H1 (cell line): ENCODE data around the gene E2F8. TPM values are rescaled to one million over a fixed set of nuclear protein-coding genes. Genes with fewer than 3 reads are reported as not detected.

Experiments
- CTCF ChIA-PET: fragments of 300-600 bp; sonication (Branson Sonifier 250); formaldehyde crosslinking; loops from one replicate; lab custom pipeline; 2021; ENCODE audit not compliant: partially characterized antibody; lab: Charles Lee
- POLR2A ChIA-PET: fragments of 300-600 bp; sonication (Branson Sonifier 250); formaldehyde crosslinking; loops from one replicate; lab custom pipeline; 2021; ENCODE audit warnings: inconsistent platforms; ENCODE audit not compliant: partially characterized antibody; lab: Charles Lee
- DNase-seq, 2 experiments: peaks; one replicate each; pipeline versions ENCODE4 v3.0.0 to v3.0.0-alpha.2; 2010 to 2022; ENCODE audit warnings: low spot score in 2 of 2, low read depth in 1 of 2, mixed read lengths in 1 of 2
- FAIRE-seq: peaks from 2 replicates; lab custom pipeline; 2011; peaks lifted over from hg19 to GRCh38; lab: Jason Lieb, UNC
- H2AFZ ChIP-seq: 2 replicates; pipeline ENCODE4 v1.8.1; 2012; ENCODE audit warnings: low read length, inconsistent platforms
- H2AK5ac ChIP-seq: 2 replicates; pipeline ENCODE4 v1.6.1; 2013; ENCODE audit warnings: low read depth, low read length
- H2BK120ac ChIP-seq: replicated peaks from 2 replicates; pipeline ENCODE3; 2013; ENCODE audit warnings: low read depth, low read length, inconsistent platforms
- H2BK12ac ChIP-seq: 2 replicates; pipeline ENCODE4 v1.6.1; 2013; ENCODE audit warnings: low read depth, low read length
- H2BK15ac ChIP-seq: 2 replicates; pipeline ENCODE4 v1.6.1; 2013; ENCODE audit warnings: low read length
- H2BK20ac ChIP-seq: 2 replicates; pipeline ENCODE4 v1.6.1; 2013; ENCODE audit warnings: low read length
- H2BK5ac ChIP-seq: 2 replicates; pipeline ENCODE4 v1.6.1; 2013; ENCODE audit warnings: low read depth, low read length
- H3K14ac ChIP-seq: 2 replicates; pipeline ENCODE4 v1.6.1; 2013; ENCODE audit warnings: inconsistent platforms; ENCODE audit not compliant: insufficient read length
- H3K18ac ChIP-seq: 2 replicates; pipeline ENCODE4 v1.6.1; 2013; ENCODE audit warnings: low read length; ENCODE audit errors: extremely low read depth
- H3K23ac ChIP-seq: 2 replicates; pipeline ENCODE4 v1.6.1; 2013; ENCODE audit warnings: inconsistent platforms; ENCODE audit not compliant: insufficient read length
- H3K23me2 ChIP-seq: 2 replicates; pipeline ENCODE4 v1.6.1; 2013; ENCODE audit warnings: low read depth, low read length
- H3K27ac ChIP-seq: 2 replicates; pipeline ENCODE4 v1.6.1; 2011; ENCODE audit warnings: low read depth, low read length, inconsistent platforms
- H3K27me3 ChIP-seq, 4 experiments: replicated peaks in 1 of 4; 1 replicate in 1 of 4; 2 replicates in 3 of 4; pipeline versions ENCODE4 v1.6.1 to v1.8.1; 2011 to 2013; ENCODE audit warnings: low read length in 3 of 4, mild to moderate bottlenecking in 3 of 4, inconsistent platforms in 2 of 4, mixed read lengths in 2 of 4, moderate library complexity in 1 of 4; ENCODE audit not compliant: control insufficient read depth in 3 of 4, insufficient read depth in 3 of 4; ENCODE audit errors: extremely low read depth in 1 of 4
- H3K36me3 ChIP-seq, 4 experiments: 2 replicates each; pipeline versions ENCODE4 v1.6.1 to v1.8.1; 2011 to 2013; ENCODE audit warnings: mild to moderate bottlenecking in 4 of 4, low read length in 3 of 4, moderate library complexity in 2 of 4, control low read depth in 1 of 4, inconsistent platforms in 1 of 4; ENCODE audit not compliant: insufficient read depth in 4 of 4, control insufficient read depth in 2 of 4
- H3K4ac ChIP-seq: replicated peaks from 2 replicates; pipeline ENCODE3; 2013; ENCODE audit warnings: low read length, low read depth, mixed read lengths, inconsistent platforms; ENCODE audit not compliant: insufficient read length
- H3K4me1 ChIP-seq, 4 experiments: replicated peaks in 1 of 4; 1 replicate in 1 of 4; 2 replicates in 3 of 4; pipeline versions ENCODE4 v1.6.1 to v1.8.1; 2011 to 2013; ENCODE audit warnings: low read length in 3 of 4, inconsistent platforms in 2 of 4, mixed read lengths in 1 of 4; ENCODE audit not compliant: insufficient read depth in 4 of 4, control insufficient read depth in 3 of 4
- H3K4me2 ChIP-seq, 2 experiments: 2 replicates each; pipeline versions ENCODE4 v1.6.1 to v1.8.1; 2011 to 2013; ENCODE audit warnings: low read depth in 2 of 2, low read length in 2 of 2, control low read depth in 1 of 2, inconsistent platforms in 1 of 2, mild to moderate bottlenecking in 1 of 2; ENCODE audit not compliant: insufficient read depth in 1 of 2
- H3K4me3 ChIP-seq, 4 experiments: fragments of 200-600, 300-600 bp in 1 of 4; sonication (generic), shearing (Covaris generic), sonication (Bioruptor Twin) in 1 of 4; 2 replicates each; pipeline versions ENCODE4 v1.5.1 to v1.8.1; 2011 to 2016; ENCODE audit warnings: low read length in 4 of 4, low read depth in 3 of 4, control low read depth in 2 of 4, inconsistent platforms in 2 of 4, mild to moderate bottlenecking in 2 of 4, mixed read lengths in 1 of 4, moderate library complexity in 1 of 4; ENCODE audit not compliant: insufficient read depth in 2 of 4; ENCODE audit errors: extremely low read depth in 1 of 4
- H3K56ac ChIP-seq: replicated peaks from 2 replicates; pipeline ENCODE3; 2013; ENCODE audit warnings: low read depth, mild to moderate bottlenecking, mixed read lengths, low read length, inconsistent platforms; ENCODE audit not compliant: insufficient read length
- H3K79me1 ChIP-seq: 2 replicates; pipeline ENCODE4 v1.6.1; 2013; ENCODE audit warnings: low read depth, low read length, control low read depth
- H3K79me2 ChIP-seq, 2 experiments: 2 replicates each; pipeline versions ENCODE4 v1.6.1 to v1.8.1; 2012 to 2013; ENCODE audit warnings: low read length in 2 of 2, mild to moderate bottlenecking in 2 of 2, inconsistent platforms in 1 of 2; ENCODE audit not compliant: insufficient read depth in 2 of 2, control insufficient read depth in 1 of 2
- H3K9ac ChIP-seq, 4 experiments: replicated peaks in 1 of 4; 1 replicate in 1 of 4; 2 replicates in 3 of 4; pipeline versions ENCODE4 v1.6.1 to v1.8.1; 2011 to 2013; ENCODE audit warnings: low read depth in 3 of 4, low read length in 3 of 4, control low read depth in 2 of 4, mild to moderate bottlenecking in 2 of 4, moderate library complexity in 2 of 4, inconsistent platforms in 1 of 4; ENCODE audit errors: extremely low read depth in 1 of 4
- H3K9me3 ChIP-seq, 2 experiments: 2 replicates each; pipeline versions ENCODE4 v1.6.1 to v1.8.1; 2012 to 2013; ENCODE audit warnings: mild to moderate bottlenecking in 2 of 2, moderate library complexity in 2 of 2, control low read depth in 1 of 2, inconsistent platforms in 1 of 2, low read depth in 1 of 2, low read length in 1 of 2, mixed read lengths in 1 of 2; ENCODE audit not compliant: insufficient read depth in 2 of 2
- H4K20me1 ChIP-seq, 2 experiments: replicated peaks in 1 of 2; 2 replicates each; pipeline versions ENCODE3 to v1.8.1; 2011 to 2013; ENCODE audit warnings: inconsistent platforms in 2 of 2, low read length in 2 of 2, mild to moderate bottlenecking in 1 of 2; ENCODE audit not compliant: insufficient read depth in 2 of 2, control insufficient read depth in 1 of 2
- H4K5ac ChIP-seq: 2 replicates; pipeline ENCODE4 v1.6.1; 2013; ENCODE audit warnings: low read length, low read depth, mixed read lengths, inconsistent platforms; ENCODE audit not compliant: insufficient read length
- H4K8ac ChIP-seq: 2 replicates; pipeline ENCODE4 v1.8.0; 2013; ENCODE audit warnings: mild to moderate bottlenecking, moderate library complexity, low read length, inconsistent platforms; ENCODE audit not compliant: insufficient read depth; ENCODE audit errors: extremely low read depth
- H4K91ac ChIP-seq: replicated peaks from 2 replicates; pipeline ENCODE3; 2013; ENCODE audit warnings: low read length, mixed read lengths, inconsistent platforms; ENCODE audit not compliant: insufficient read length
- CTBP2 ChIP-seq: IDR thresholded peaks from 2 replicates; pipeline ENCODE4 v1.7.0; 2011; ENCODE audit warnings: borderline replicate concordance, mild to moderate bottlenecking, moderate library complexity, mixed read lengths, low read length; ENCODE audit not compliant: insufficient read depth, insufficient read length
- GABPA ChIP-seq: IDR thresholded peaks from 2 replicates; pipeline ENCODE4 v1.6.1; 2011; ENCODE audit warnings: mild to moderate bottlenecking, low read length, moderate library complexity, borderline replicate concordance; ENCODE audit not compliant: insufficient read depth
- KDM4A ChIP-seq: IDR thresholded peaks from one replicate; pipeline ENCODE4 v1.7.1; 2012; ENCODE audit warnings: low read depth, mild to moderate bottlenecking, moderate library complexity, low read length, inconsistent platforms; ENCODE audit not compliant: severe bottlenecking
- NANOG ChIP-seq: IDR thresholded peaks from 2 replicates; pipeline ENCODE4 v1.6.1; 2011; ENCODE audit warnings: low read length, low read depth, mild to moderate bottlenecking, inconsistent platforms; ENCODE audit not compliant: insufficient read depth, poor library complexity, severe bottlenecking
- POLR2A ChIP-seq, 2 experiments: IDR thresholded peaks; 1 replicate in 1 of 2; 2 replicates in 1 of 2; pipeline ENCODE4 v1.6.1; 2011; ENCODE audit warnings: low read depth in 2 of 2, low read length in 2 of 2, mild to moderate bottlenecking in 2 of 2; ENCODE audit errors: control extremely low read depth in 1 of 2
- SIRT6 ChIP-seq: IDR thresholded peaks from one replicate; pipeline ENCODE4 v1.7.1; 2012; ENCODE audit warnings: low read length, inconsistent platforms
- SIX5 ChIP-seq: IDR thresholded peaks from 2 replicates; pipeline ENCODE4 v1.6.1; 2011; ENCODE audit warnings: mild to moderate bottlenecking, low read depth, low read length
- TBP ChIP-seq: IDR thresholded peaks from 2 replicates; pipeline ENCODE4 v1.6.1; 2011; ENCODE audit warnings: low read depth, low read length, improper control_type of control experiment
- TCF12 ChIP-seq: IDR thresholded peaks from 2 replicates; pipeline ENCODE4 v1.6.1; 2011; ENCODE audit warnings: low read depth, mild to moderate bottlenecking, low read length
- WGBS, 2 experiments: shearing (Covaris generic) in 1 of 2; methylation state at CpG; one replicate each; pipeline versions ENCODE4 v1.1.6 to v1.1.7; 2013 to 2015; ENCODE audit warnings: low lambda C conversion rate in 2 of 2, mixed read lengths in 2 of 2, inconsistent platforms in 1 of 2, low coverage in 1 of 2, missing lambda C conversion rate in 1 of 2; ENCODE audit not compliant: insufficient replicate concordance in 2 of 2, insufficient coverage in 1 of 2, insufficient read length in 1 of 2; ENCODE audit errors: extremely low coverage in 1 of 2, missing lambda C conversion rate in 1 of 2; 5-methylcytosine and 5-hydroxymethylcytosine counted together
- polyA plus RNA-seq, 7 experiments: library from polyadenylated mRNA; depleted of rRNA in 3 of 7; stranded (reverse) in 5 of 7; unstranded in 2 of 7; fragments of >200 nt in 5 of 7; fragments of 200-250 nt in 2 of 7; gene quantifications; 1 replicate in 5 of 7; 2 replicates in 1 of 7; 4 replicates in 1 of 7; pipeline versions ENCODE4 v1.2.1 to v1.2.3, GENCODE V29; 2011 to 2013; ENCODE audit warnings: missing spikeins in 2 of 7, mixed read lengths in 2 of 7
- total RNA-seq: library from RNA; stranded (reverse); fragmentation: NEBNext Ultra II Directional; extraction: Animal tissue kit (Norgen Biotek cat#: 25700); gene quantifications from 2 replicates; pipeline ENCODE4 v1.2.1, GENCODE V29; 2021

The E2F8 gene
- total and polyA plus RNA-seq, 2 of the 8 experiments (the other 6 are each of a cell fraction or from before 2014, with no cell fraction given), result 5.4 to 11.4 TPM

DNA sequence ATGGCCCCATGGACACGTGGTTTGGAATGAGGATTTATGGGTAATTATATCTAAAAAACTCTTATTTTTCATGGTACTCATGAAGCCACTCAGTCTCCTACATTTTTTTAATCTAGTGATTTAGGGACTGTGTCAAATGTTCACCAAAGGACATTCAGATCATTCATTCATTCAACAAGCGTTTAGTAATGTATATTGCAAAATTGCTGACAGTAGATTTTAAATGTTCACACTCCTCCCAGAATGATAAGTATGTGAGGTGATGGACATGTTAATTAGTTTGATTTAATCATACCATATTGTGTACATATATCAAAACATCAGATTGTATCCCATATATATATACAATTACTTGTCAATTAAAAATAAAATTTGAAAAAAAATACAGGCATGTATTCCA is 40.8 kb upstream of the E2F8 start:
- Histone ChIP-seq H2BK5ac (no peak overlapping the region), H3K27me3 (no peaks in the 10 kb centered on the region), H3K14ac (no peak overlapping the region), H4K8ac (no peak overlapping the region), H2BK15ac (no peak overlapping the region), H2AK5ac (no peak overlapping the region), H3K79me1 (no peaks in the 10 kb centered on the region), H2BK12ac (no peak overlapping the region), H4K5ac (no peak overlapping the region), H3K9me3 (no peaks in the 10 kb centered on the region), H4K20me1 (no peaks in the 10 kb centered on the region), H4K91ac (no peak overlapping the region), H3K56ac (no peak overlapping the region), H3K23ac (no peak overlapping the region), H2AFZ (peak overlapping the region; percentile 65), H3K4ac (no peak overlapping the region), H3K23me2 (no peaks in the 10 kb centered on the region), H3K79me2 (no peaks in the 10 kb centered on the region), H3K27ac (no peak overlapping the region), H3K4me2 (no peak overlapping the region), H3K4me3 (no peak overlapping the region), H2BK120ac (no peak overlapping the region), H3K18ac (no peak overlapping the region), H3K4me1 (peaks cover 0 to 11% (median 6%) of the 10 kb centered on the region in 4 experiments; a peak in 3 of 7 replicates), H2BK20ac (no peak overlapping the region), H3K36me3 (no peaks in the 10 kb centered on the region), H3K9ac (no peak overlapping the region)
- FAIRE-seq (no peak), DNase-seq (no peak)
- ChIA-PET CTCF (interaction anchor here (0.8 to 5.5 kb wide), 9 partner anchors 15 to 283 kb away, joined by 3 to 20 read pairs (median 4); no protein-coding TSS in a partner anchor), POLR2A (no interaction called here)
- WGBS, 2 experiments, result 77% methylated on average over 2 of the region's 2 CpGs; no CpG with 5 or more reads in 1 of the 2 experiments
- TF ChIP-seq NANOG (no peak), KDM4A (no peak), POLR2A (IDR thresholded peaks at IDR 0.05; ENCODE audit: control extremely low read depth in 1 of 2, low read depth in 2 of 2, low read length in 2 of 2) (no peak), CTBP2 (no peak), SIX5 (no peak), SIRT6 (no peak), GABPA (no peak), TBP (no peak), TCF12 (no peak)
